Vagina (tissue), 2 donors: ENCODE data around the gene RAD23A. TPM values are rescaled to one million over a fixed set of nuclear protein-coding genes. Genes with fewer than 3 reads are reported as not detected.
A peak's percentile ranks its signal among the peaks of the same experiment; 100 is the strongest.

ENCODE experiments used
- DNase-seq, 2 donors: peaks; one replicate each; pipeline ENCODE4 v3.0.0-alpha.2; 2017; ENCODE audit errors: extremely low spot score in 2 of 2
- H3K27ac ChIP-seq: fragments of 200-600 bp; sonication (generic); one replicate; pipeline ENCODE4 v1.5.1; 2019
- H3K27me3 ChIP-seq: fragments of 200-600 bp; sonication (generic); one replicate; pipeline ENCODE4 v1.5.1; 2019
- H3K36me3 ChIP-seq, 2 donors: fragments of 200-600 bp; sonication (generic); one replicate each; pipeline ENCODE4 v1.5.1; 2017 to 2019
- H3K4me1 ChIP-seq: fragments of 200-600 bp; sonication (generic); one replicate; pipeline ENCODE4 v1.5.1; 2019
- H3K4me3 ChIP-seq, 2 donors: fragments of 200-600 bp; sonication (generic); 1 replicate in 1 of 2; 2 replicates in 1 of 2; pipeline ENCODE4 v1.5.1; 2016 to 2019
- H3K9me3 ChIP-seq: fragments of 200-600 bp; sonication (generic); one replicate; pipeline ENCODE4 v1.5.1; 2019
- POLR2A ChIP-seq, 2 donors: fragments of 450-650 bp; IDR thresholded peaks; one replicate each; pipeline ENCODE4 v1.6.1; 2017; ENCODE audit warnings: antibody characterized with exemption in 2 of 2, mild to moderate bottlenecking in 2 of 2, moderate library complexity in 2 of 2
- POLR2AphosphoS5 ChIP-seq, 2 donors: sonication (generic); formaldehyde crosslinking; IDR thresholded peaks; one replicate each; pipeline ENCODE4 v1.9.0; 2017; ENCODE audit warnings: antibody characterized with exemption in 2 of 2, mild to moderate bottlenecking in 2 of 2, low read depth in 1 of 2; ENCODE audit not compliant: insufficient read depth in 1 of 2
- intact Hi-C: fragments of 100-400 bp; cut with DNase I; formaldehyde crosslinking; loops from one replicate; pipeline ENCODE4 v1.15.1; 2023
- total RNA-seq: library from RNA; depleted of rRNA; stranded (reverse); fragments of >200 nt; gene quantifications from one replicate; pipeline ENCODE4 v1.2.3, GENCODE V29; 2016
- TF ChIP-seq, protein P1 (sequence below), 3 experiments: fragments of 450-650 bp in 2 of 3; fragments of 200-600 bp in 1 of 3; sonication (generic) in 1 of 3; IDR thresholded peaks; one replicate each; pipeline ENCODE4 v1.5.1; 2017 to 2019; ENCODE audit warnings: antibody characterized with exemption in 3 of 3, mild to moderate bottlenecking in 2 of 3, moderate library complexity in 2 of 3

The RAD23A gene
- total RNA-seq, 1 donor from 2014 or later: 85.9 TPM

DNA sequence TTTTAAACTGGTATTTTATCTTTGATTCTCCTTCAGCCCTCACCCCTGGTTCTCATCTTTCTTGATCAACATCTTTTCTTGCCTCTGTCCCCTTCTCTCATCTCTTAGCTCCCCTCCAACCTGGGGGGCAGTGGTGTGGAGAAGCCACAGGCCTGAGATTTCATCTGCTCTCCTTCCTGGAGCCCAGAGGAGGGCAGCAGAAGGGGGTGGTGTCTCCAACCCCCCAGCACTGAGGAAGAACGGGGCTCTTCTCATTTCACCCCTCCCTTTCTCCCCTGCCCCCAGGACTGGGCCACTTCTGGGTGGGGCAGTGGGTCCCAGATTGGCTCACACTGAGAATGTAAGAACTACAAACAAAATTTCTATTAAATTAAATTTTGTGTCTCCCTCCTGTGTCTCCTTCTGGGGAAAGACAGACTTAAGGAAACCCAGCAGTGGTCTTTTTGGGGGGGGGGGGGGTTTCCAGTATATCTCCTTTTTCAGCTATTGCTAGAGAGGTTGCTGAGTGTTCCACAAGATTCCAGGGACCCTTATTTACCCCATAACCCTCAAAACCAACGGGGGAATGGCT, 1.5 kb upstream of the RAD23A start:
- Histone ChIP-seq H3K9me3 (no peaks in the 10 kb centered on the region), H3K27me3 (no peaks in the 10 kb centered on the region), H3K36me3 (peaks cover 0 to 72% of the 10 kb centered on the region in 2 donors), H3K4me3 (no peak overlapping the region), H3K27ac (peak overlapping the region; percentile 11), H3K4me1 (peaks cover 82% of the 10 kb centered on the region)
- intact Hi-C loops: no loop called here
- no peak for DNase-seq
- TF ChIP-seq, protein P1, sequence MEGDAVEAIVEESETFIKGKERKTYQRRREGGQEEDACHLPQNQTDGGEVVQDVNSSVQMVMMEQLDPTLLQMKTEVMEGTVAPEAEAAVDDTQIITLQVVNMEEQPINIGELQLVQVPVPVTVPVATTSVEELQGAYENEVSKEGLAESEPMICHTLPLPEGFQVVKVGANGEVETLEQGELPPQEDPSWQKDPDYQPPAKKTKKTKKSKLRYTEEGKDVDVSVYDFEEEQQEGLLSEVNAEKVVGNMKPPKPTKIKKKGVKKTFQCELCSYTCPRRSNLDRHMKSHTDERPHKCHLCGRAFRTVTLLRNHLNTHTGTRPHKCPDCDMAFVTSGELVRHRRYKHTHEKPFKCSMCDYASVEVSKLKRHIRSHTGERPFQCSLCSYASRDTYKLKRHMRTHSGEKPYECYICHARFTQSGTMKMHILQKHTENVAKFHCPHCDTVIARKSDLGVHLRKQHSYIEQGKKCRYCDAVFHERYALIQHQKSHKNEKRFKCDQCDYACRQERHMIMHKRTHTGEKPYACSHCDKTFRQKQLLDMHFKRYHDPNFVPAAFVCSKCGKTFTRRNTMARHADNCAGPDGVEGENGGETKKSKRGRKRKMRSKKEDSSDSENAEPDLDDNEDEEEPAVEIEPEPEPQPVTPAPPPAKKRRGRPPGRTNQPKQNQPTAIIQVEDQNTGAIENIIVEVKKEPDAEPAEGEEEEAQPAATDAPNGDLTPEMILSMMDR (IDR thresholded peaks at IDR 0.05): no peak
- TF ChIP-seq POLR2A (IDR thresholded peaks at IDR 0.05) (no peak), POLR2AphosphoS5 (IDR thresholded peaks at IDR 0.05; ENCODE audit: insufficient read depth in 1 of 2, low read depth in 1 of 2) (no peak)

DNA sequence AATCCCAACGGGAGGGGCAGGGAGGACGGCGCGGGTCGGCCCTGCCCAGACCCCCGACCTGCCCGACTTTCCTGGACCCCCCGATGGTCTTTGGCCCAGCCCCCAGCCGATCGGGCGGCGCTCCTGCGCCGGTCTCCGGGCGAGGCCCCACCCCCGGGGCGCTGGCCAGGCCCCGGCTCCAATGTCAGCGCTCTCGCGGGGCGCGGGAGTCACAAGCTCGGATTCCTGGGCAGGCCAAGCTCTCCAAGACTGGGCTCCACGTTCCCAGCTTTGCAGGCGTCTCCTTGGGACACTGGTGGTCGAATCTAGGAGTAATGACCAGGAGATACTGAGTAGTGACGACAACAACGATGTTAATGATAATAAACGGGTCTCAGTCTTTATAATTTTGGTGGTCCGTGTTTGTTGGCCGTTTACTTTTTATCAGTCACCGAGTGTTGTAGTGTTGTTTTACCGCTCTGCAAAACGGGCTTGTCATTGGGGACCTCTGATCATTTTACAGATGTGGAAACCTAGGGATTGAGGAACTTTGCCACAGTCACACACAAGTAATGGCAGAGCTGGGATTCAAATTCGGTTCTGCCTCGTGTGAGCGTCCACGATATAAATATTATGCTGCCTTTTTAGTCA, 545 bp downstream of the RAD23A start:
- intact Hi-C loops: no loop called here
- DNase-seq: no peak

DNA sequence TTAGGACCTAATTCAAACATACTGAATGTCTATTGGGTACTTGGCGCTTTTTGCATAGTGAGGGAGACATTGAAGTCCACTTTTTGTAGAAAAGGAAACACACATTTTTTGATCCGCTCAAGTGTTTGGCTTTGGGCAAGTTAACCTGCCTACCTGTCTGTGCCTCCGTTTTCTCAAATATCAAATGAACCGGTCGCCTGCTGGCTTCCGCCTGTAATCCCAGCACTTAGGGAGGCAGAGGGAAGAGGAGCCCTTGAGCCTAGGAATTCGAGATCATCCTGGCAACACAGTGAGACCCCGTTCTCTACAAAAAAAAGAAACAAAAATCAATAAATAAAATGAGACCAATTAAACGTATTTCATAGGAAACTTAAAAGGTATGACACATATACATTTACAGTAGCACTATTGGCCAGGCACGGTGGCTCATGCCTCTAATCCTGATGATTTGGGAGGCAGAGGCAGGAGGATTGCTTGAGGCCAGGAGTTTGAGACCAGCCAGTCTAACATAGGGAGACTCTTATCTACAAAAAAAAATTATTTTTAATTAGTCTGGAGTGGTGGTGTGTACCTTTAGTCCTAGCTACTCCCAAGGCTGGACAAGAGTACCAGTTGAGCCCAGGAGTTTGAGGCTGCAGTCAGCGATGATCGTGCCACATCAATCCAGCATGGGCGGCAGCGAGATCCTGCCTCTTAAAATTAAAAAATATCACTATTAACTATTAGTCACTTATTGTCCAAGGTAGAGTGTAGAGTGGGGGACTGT, 1.3 kb downstream of the RAD23A start:
- Histone ChIP-seq H3K36me3 (peaks cover 0 to 74% of the 10 kb centered on the region in 2 donors), H3K27ac (peak overlapping the region; percentile 94), H3K27me3 (no peaks in the 10 kb centered on the region), H3K9me3 (no peaks in the 10 kb centered on the region), H3K4me3 (peak overlapping the region; percentile 70 to 97), H3K4me1 (peaks cover 57% of the 10 kb centered on the region)
- intact Hi-C loops: no loop called here
- TF ChIP-seq POLR2A (IDR thresholded peaks at IDR 0.05) (no peak), POLR2AphosphoS5 (IDR thresholded peaks at IDR 0.05; ENCODE audit: insufficient read depth in 1 of 2, low read depth in 1 of 2) (no peak)
- TF ChIP-seq, protein P1 (IDR thresholded peaks at IDR 0.05): no peak
- no peak for DNase-seq

More for the DNA sequence above, 545 bp downstream of the RAD23A start:
- TF ChIP-seq, protein P1 (IDR thresholded peaks at IDR 0.05): no peak
- TF ChIP-seq POLR2A (IDR thresholded peaks at IDR 0.05) (no peak), POLR2AphosphoS5 (IDR thresholded peaks at IDR 0.05; ENCODE audit: insufficient read depth in 1 of 2, low read depth in 1 of 2) (no peak)
- Histone ChIP-seq H3K27me3 (no peaks in the 10 kb centered on the region), H3K4me1 (peaks cover 62% of the 10 kb centered on the region), H3K27ac (peak overlapping the region; percentile 94), H3K9me3 (no peaks in the 10 kb centered on the region), H3K4me3 (peak overlapping the region; percentile 70 to 97), H3K36me3 (peaks cover 0 to 74% of the 10 kb centered on the region in 2 donors)

DNA sequence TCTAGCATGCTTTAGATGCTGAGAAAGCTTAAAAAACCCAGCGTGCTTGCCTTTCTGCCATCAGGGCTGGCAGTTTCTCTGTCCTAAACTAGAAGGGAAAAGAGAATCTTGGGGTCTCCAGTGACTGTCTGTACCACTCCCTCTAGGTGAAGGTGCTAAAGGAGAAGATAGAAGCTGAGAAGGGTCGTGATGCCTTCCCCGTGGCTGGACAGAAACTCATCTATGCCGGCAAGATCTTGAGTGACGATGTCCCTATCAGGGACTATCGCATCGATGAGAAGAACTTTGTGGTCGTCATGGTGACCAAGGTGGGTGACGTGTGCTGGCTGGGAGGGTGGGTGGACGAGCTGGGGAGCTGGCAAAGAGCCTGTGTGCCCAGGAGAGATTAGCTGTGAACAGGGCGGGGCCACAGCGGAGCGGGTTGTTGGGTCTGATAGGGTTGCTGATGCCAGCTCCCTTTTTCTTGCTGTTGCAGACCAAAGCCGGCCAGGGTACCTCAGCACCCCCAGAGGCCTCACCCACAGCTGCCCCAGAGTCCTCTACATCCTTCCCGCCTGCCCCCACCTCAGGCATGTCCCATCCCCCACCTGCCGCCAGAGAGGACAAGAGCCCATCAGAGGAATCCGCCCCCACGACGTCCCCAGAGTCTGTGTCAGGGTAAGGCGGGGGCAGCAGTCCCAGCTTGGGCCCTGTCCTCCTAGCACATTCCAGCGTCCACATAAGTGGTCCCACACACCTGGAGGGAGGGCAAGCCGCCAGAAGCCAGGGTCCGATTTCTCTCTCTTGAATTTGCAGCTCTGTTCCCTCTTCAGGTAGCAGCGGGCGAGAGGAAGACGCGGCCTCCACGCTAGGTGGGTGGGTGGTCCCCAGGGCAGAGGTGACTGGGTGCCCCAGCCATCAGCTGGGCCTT, 2.3 kb downstream of the RAD23A start:
- TF ChIP-seq, protein P1 (IDR thresholded peaks at IDR 0.05): no peak
- TF ChIP-seq POLR2AphosphoS5 (IDR thresholded peaks at IDR 0.05; ENCODE audit: insufficient read depth in 1 of 2, low read depth in 1 of 2): no peak
- no peak for TF ChIP-seq POLR2A (IDR thresholded peaks at IDR 0.05)
- intact Hi-C loops: no loop called here
- no peaks in the 10 kb centered on the region for H3K9me3 ChIP-seq
- peaks cover 0 to 70% of the 10 kb centered on the region in 2 donors for H3K36me3 ChIP-seq
- no peak for DNase-seq
- no peak overlapping the region for H3K4me3 ChIP-seq
- H3K4me1 ChIP-seq: peaks cover 58% of the 10 kb centered on the region
- H3K27ac ChIP-seq: no peak overlapping the region
- H3K27me3 ChIP-seq: no peaks in the 10 kb centered on the region
